ENCODE results near the gene MAP3K1. TPM values are rescaled to one million over a fixed set of nuclear protein-coding genes. Genes with fewer than 3 reads are reported as not detected.

MAP3K1 gene
- polyA plus RNA-seq, 4 donors = 77.6 to 100.0 (median 78.8) TPM

- no peak for DNase-seq (ENCODE audit: low read depth in 4 of 4, low spot score in 2 of 4)
Observed at GRCh38 chr5:56845277-56845676, 29.9 kb downstream of the MAP3K1 start.

GRCh38 chr5:56845904-56846480, 30.6 kb downstream of the MAP3K1 start:
- DNase-seq (ENCODE audit: low read depth in 4 of 4, low spot score in 2 of 4) = no peak

GRCh38 chr5:56848206-56848605, 32.9 kb downstream of the MAP3K1 start:
- no peak for DNase-seq (ENCODE audit: low read depth in 4 of 4, low spot score in 2 of 4)

GRCh38 chr5:56849671-56850070, 34.3 kb downstream of the MAP3K1 start:
- DNase-seq (ENCODE audit: low read depth in 4 of 4, low spot score in 2 of 4) = no peak

GRCh38 chr5:56850423-56850822, 35.1 kb downstream of the MAP3K1 start:
- DNase-seq (ENCODE audit: low read depth in 4 of 4, low spot score in 2 of 4) = no peak

- DNase-seq (ENCODE audit: low read depth in 4 of 4, low spot score in 2 of 4) = no peak
Observed at GRCh38 chr5:56851258-56851941, 36.1 kb downstream of the MAP3K1 start.

- no peak for DNase-seq (ENCODE audit: low read depth in 4 of 4, low spot score in 2 of 4)
Observed at GRCh38 chr5:56852228-56853000, 37.1 kb downstream of the MAP3K1 start.

GRCh38 chr5:56853698-56854097, 38.3 kb downstream of the MAP3K1 start:
- DNase-seq (ENCODE audit: low read depth in 4 of 4, low spot score in 2 of 4) = no peak

GRCh38 chr5:56854920-56855319, 39.6 kb downstream of the MAP3K1 start:
- no peak for DNase-seq (ENCODE audit: low read depth in 4 of 4, low spot score in 2 of 4)

GRCh38 chr5:56856541-56857178, 41.3 kb downstream of the MAP3K1 start:
- no peak for DNase-seq (ENCODE audit: low read depth in 4 of 4, low spot score in 2 of 4)

- DNase-seq (ENCODE audit: low read depth in 4 of 4, low spot score in 2 of 4) = no peak
Observed at GRCh38 chr5:56858777-56859442, 43.6 kb downstream of the MAP3K1 start.

- no peak for DNase-seq (ENCODE audit: low read depth in 4 of 4, low spot score in 2 of 4)
Observed at GRCh38 chr5:56861893-56862485, 46.6 kb downstream of the MAP3K1 start.

- no peak for DNase-seq (ENCODE audit: low read depth in 4 of 4, low spot score in 2 of 4)
Observed at GRCh38 chr5:56862909-56863308, 47.6 kb downstream of the MAP3K1 start.

GRCh38 chr5:56871777-56872176, 56.4 kb downstream of the MAP3K1 start:
- no peak for DNase-seq (ENCODE audit: low read depth in 4 of 4, low spot score in 2 of 4)

- no peak for DNase-seq (ENCODE audit: low read depth in 4 of 4, low spot score in 2 of 4)
Observed at GRCh38 chr5:56873056-56873455, 57.7 kb downstream of the MAP3K1 start.

- DNase-seq (ENCODE audit: low read depth in 4 of 4, low spot score in 2 of 4) = no peak
Observed at GRCh38 chr5:56876327-56876726, 61.0 kb downstream of the MAP3K1 start.

- DNase-seq (ENCODE audit: low read depth in 4 of 4, low spot score in 2 of 4) = no peak
Observed at GRCh38 chr5:56881571-56881970, 66.2 kb downstream of the MAP3K1 start.

- no peak for DNase-seq (ENCODE audit: low read depth in 4 of 4, low spot score in 2 of 4)
Observed at GRCh38 chr5:56893251-56893951, 78.1 kb downstream of the MAP3K1 start.

- no peak for DNase-seq (ENCODE audit: low read depth in 4 of 4, low spot score in 2 of 4)
Observed at GRCh38 chr5:56896763-56897162, 81.4 kb downstream of the MAP3K1 start.

GRCh38 chr5:56898213-56898612, 82.9 kb downstream of the MAP3K1 start:
- DNase-seq (ENCODE audit: low read depth in 4 of 4, low spot score in 2 of 4) = no peak
